Sigmoid colon (tissue), 7 donors: ENCODE measurements around the gene MZB1. TPM values are rescaled to one million over a fixed set of nuclear protein-coding genes. Genes with fewer than 3 reads are reported as not detected.
"Not testable (repeated sequence)": the region's sequence is repeated elsewhere in the genome, so short reads cannot be mapped to it uniquely, and the experiment has no call there.

ENCODE experiments used
- DNase-seq: peaks from one replicate; pipeline ENCODE4 v3.0.0-alpha.2; 2019
- H3K27ac ChIP-seq, 4 donors: fragments of 200-600 bp; sonication (generic); one replicate each; pipeline ENCODE4 v1.5.1; 2016 to 2019; ENCODE audit warnings: mild to moderate bottlenecking in 1 of 4
- H3K27me3 ChIP-seq, 3 donors: fragments of 200-600 bp; sonication (generic); one replicate each; pipeline ENCODE4 v1.5.1; 2019; ENCODE audit warnings: mild to moderate bottlenecking in 1 of 3
- H3K36me3 ChIP-seq, 4 donors: fragments of 200-600 bp; sonication (generic); one replicate each; pipeline ENCODE4 v1.5.1; 2016 to 2019
- H3K4me1 ChIP-seq, 4 donors: fragments of 200-600 bp; sonication (generic); one replicate each; pipeline ENCODE4 v1.5.1; 2017 to 2019
- H3K4me3 ChIP-seq, 4 donors: fragments of 200-600 bp; sonication (generic); one replicate each; pipeline ENCODE4 v1.5.1; 2017 to 2019; ENCODE audit warnings: mild to moderate bottlenecking in 2 of 4, moderate library complexity in 1 of 4
- H3K9me3 ChIP-seq, 4 donors: fragments of 200-600 bp in 3 of 4; sonication (generic) in 3 of 4; one replicate each; pipeline versions ENCODE4 v1.5.1 to v1.6.1; 2013 to 2019
- EP300 ChIP-seq, 4 donors: sonication (generic); formaldehyde crosslinking; IDR thresholded peaks; one replicate each; pipeline ENCODE4 v1.6.1; 2017; ENCODE audit warnings: antibody characterized with exemption in 4 of 4
- POLR2A ChIP-seq, 2 donors: fragments of 450-650 bp; IDR thresholded peaks; one replicate each; pipeline ENCODE4 v1.6.1; 2016; ENCODE audit warnings: antibody characterized with exemption in 2 of 2, mild to moderate bottlenecking in 2 of 2, moderate library complexity in 2 of 2
- POLR2AphosphoS5 ChIP-seq, 4 donors: sonication (generic); formaldehyde crosslinking; IDR thresholded peaks; one replicate each; pipeline ENCODE4 v1.6.1; 2017; ENCODE audit warnings: antibody characterized with exemption in 4 of 4
- WGBS, 2 donors: extraction: QIAGEN DNeasy Blood & Tissue Kit; methylation state at CpG; one replicate each; pipeline ENCODE4 v1.1.7; 2013; 5-methylcytosine and 5-hydroxymethylcytosine counted together
- intact Hi-C: fragments of 100-400 bp; cut with DNase I; formaldehyde crosslinking; loops from one replicate; pipeline ENCODE4 v1.15.1; 2023
- polyA plus RNA-seq, 3 donors: library from polyadenylated mRNA; stranded (reverse); fragments of 200-250 nt; gene quantifications; one replicate each; pipeline ENCODE4 v1.2.3, GENCODE V29; 2013
- total RNA-seq, 4 donors: library from RNA; depleted of rRNA; stranded (reverse); fragments of >200 nt; gene quantifications; one replicate each; pipeline ENCODE4 v1.1.0, GENCODE V29; 2016
- TF ChIP-seq, protein P1 (sequence below), 4 experiments: fragments of 450-650 bp in 3 of 4; fragments of 200-600 bp in 1 of 4; IDR thresholded peaks; one replicate each; pipeline ENCODE4 v1.5.1; 2016 to 2019; ENCODE audit warnings: antibody characterized with exemption in 4 of 4, mild to moderate bottlenecking in 3 of 4, moderate library complexity in 2 of 4
- donor health status: healthy with polysubstance abuse.
- donor health status: Bipolar disorder and iron deficiency.
- donor health status: healthy.

Gene MZB1
- total and polyA plus RNA-seq, 7 donors, result 2.2 to 29.2 (median 3.2) TPM; not detected in 3

DNA sequence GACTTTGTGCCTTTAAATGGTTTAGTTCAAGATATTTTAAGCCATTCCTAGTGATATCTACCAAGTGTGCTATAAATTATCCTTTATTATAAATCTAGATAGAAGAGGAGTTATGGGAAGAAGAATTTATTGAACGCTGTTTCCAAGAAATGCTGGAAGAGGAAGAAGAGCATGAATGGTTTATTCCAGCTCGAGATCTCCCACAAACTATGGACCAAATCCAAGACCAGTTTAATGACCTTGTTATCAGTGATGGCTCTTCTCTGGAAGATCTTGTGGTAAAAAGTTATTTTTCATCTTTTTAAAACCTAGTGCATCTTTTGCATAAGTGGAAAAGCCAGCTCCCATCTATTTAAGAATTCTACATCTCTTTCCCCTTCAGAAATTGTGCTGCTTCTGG lies 25.2 kb downstream of the MZB1 start:
- WGBS, 2 donors, result 70 to 72% methylated on average over 2 of the region's 2 CpGs
- intact Hi-C loops, result no loop called here
- no peaks in the 10 kb centered on the region for H3K9me3 ChIP-seq
- H3K27ac ChIP-seq, result no peak overlapping the region
- no peak for DNase-seq
- H3K4me3 ChIP-seq, result no peak overlapping the region
- TF ChIP-seq, protein P1, sequence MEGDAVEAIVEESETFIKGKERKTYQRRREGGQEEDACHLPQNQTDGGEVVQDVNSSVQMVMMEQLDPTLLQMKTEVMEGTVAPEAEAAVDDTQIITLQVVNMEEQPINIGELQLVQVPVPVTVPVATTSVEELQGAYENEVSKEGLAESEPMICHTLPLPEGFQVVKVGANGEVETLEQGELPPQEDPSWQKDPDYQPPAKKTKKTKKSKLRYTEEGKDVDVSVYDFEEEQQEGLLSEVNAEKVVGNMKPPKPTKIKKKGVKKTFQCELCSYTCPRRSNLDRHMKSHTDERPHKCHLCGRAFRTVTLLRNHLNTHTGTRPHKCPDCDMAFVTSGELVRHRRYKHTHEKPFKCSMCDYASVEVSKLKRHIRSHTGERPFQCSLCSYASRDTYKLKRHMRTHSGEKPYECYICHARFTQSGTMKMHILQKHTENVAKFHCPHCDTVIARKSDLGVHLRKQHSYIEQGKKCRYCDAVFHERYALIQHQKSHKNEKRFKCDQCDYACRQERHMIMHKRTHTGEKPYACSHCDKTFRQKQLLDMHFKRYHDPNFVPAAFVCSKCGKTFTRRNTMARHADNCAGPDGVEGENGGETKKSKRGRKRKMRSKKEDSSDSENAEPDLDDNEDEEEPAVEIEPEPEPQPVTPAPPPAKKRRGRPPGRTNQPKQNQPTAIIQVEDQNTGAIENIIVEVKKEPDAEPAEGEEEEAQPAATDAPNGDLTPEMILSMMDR (IDR thresholded peaks at IDR 0.05), result no peak
- TF ChIP-seq POLR2A (IDR thresholded peaks at IDR 0.05) (no peak), POLR2AphosphoS5 (IDR thresholded peaks at IDR 0.05) (no peak), EP300 (IDR thresholded peaks at IDR 0.05) (no peak)
- H3K4me1 ChIP-seq, result peaks cover 0 to 16% (median 6%) of the 10 kb centered on the region in 4 donors
- peaks cover 22 to 60% (median 31%) of the 10 kb centered on the region in 4 donors for H3K36me3 ChIP-seq
- no peaks in the 10 kb centered on the region for H3K27me3 ChIP-seq

DNA sequence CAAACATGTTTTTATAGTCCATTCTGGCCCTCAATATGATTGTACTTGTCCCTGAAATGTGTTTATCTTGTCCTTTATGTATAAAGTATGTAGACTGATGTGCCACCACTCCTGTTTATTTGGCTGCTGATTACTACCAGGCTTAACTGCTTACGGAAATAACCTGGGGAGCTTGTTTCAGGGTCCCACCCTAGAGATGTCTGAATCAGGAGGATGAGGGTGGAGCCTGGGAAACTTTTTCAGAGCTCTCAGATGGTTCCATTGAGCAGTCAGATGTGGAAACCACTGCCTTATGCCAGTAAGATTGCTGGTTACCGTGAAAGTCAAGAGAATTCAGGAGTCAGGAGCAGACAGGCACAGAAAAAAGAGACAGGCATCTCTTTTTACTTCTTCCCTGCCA lies 25.8 kb downstream of the MZB1 start:
- Histone ChIP-seq H3K4me1 (peaks cover 0 to 16% (median 6%) of the 10 kb centered on the region in 4 donors), H3K27me3 (no peaks in the 10 kb centered on the region), H3K36me3 (peaks cover 16 to 55% (median 31%) of the 10 kb centered on the region in 4 donors), H3K4me3 (no peak overlapping the region), H3K27ac (no peak overlapping the region), H3K9me3 (no peaks in the 10 kb centered on the region)
- TF ChIP-seq POLR2A (IDR thresholded peaks at IDR 0.05) (no peak), POLR2AphosphoS5 (IDR thresholded peaks at IDR 0.05) (no peak), EP300 (IDR thresholded peaks at IDR 0.05) (no peak)
- TF ChIP-seq, protein P1 (IDR thresholded peaks at IDR 0.05), result no peak
- DNase-seq, result no peak
- WGBS, 2 donors, result 79 to 84% methylated on average over 2 of the region's 2 CpGs
- intact Hi-C loops, result no loop called here

DNA sequence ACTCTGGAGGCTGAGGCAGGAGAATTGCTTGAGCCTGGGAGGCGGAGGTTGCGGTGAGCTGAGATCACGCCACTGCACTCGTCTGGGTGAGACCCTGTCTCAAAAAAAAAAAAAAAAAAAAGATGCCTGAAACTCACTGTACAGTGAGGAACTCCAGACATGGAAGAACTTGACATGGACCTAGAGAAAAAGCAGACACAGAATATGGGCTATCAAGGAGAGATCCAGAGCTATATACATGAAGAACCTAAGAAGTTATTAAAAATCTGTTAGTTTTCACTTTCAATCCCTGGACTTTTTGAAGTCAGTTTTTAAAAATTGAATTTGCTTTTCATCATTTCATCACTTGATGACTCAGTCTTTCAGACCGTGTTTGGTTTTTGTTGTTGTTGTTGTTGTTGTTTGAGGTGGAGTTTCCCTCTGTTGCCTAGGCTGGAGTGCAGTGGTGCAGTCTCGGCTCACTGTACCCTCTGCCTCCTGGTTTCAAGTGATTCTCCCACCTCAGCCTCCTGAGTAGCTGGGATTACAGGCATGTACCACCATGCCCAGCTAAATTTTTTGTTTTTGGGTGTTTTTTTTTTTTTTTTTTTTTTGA lies 27.8 kb downstream of the MZB1 start:
- Histone ChIP-seq H3K27ac (no peak overlapping the region), H3K27me3 (no peaks in the 10 kb centered on the region), H3K4me1 (peaks cover 0 to 16% (median 8%) of the 10 kb centered on the region in 4 donors), H3K36me3 (peaks cover 11 to 35% (median 30%) of the 10 kb centered on the region in 4 donors), H3K9me3 (no peaks in the 10 kb centered on the region), H3K4me3 (no peak overlapping the region)
- no peak for DNase-seq
- TF ChIP-seq POLR2A (IDR thresholded peaks at IDR 0.05) (no peak), EP300 (IDR thresholded peaks at IDR 0.05) (no peak), POLR2AphosphoS5 (IDR thresholded peaks at IDR 0.05) (peak in 3 of 4 donors; percentile 17 to 65 (median 56))
- intact Hi-C loops, result no loop called here
- WGBS, 2 donors, result 87% methylated on average over 6 of the region's 6 CpGs

DNA sequence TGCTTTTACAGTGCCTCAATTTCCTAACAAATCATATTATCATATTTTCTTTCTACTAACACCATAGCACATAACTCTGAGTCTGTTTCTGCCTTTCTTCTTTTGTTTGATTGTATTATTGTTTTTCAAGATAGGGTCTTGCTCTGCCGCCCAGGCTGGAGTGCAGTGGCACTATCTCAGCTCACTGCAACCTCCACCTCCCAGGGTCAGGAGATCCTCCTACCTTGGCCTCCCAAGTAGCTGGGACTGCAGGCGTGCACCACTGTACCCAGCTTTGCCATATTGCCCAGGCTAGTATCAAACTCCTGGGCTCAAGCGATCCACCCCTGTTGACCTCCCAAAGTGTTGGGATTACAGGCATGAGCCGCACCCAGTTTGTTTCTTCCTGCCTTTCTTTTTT lies 29.3 kb downstream of the MZB1 start:
- intact Hi-C loops, result no loop called here
- Histone ChIP-seq H3K4me1 (peaks cover 0 to 16% (median 10%) of the 10 kb centered on the region in 4 donors), H3K9me3 (no peaks in the 10 kb centered on the region), H3K36me3 (peaks cover 0 to 19% (median 16%) of the 10 kb centered on the region in 4 donors), H3K27ac (no peak overlapping the region), H3K27me3 (no peaks in the 10 kb centered on the region), H3K4me3 (no peak overlapping the region)
- TF ChIP-seq, protein P1 (IDR thresholded peaks at IDR 0.05), result no peak
- TF ChIP-seq POLR2AphosphoS5 (IDR thresholded peaks at IDR 0.05), result no peak
- no peak for TF ChIP-seq EP300 (IDR thresholded peaks at IDR 0.05)
- TF ChIP-seq POLR2A (IDR thresholded peaks at IDR 0.05), result no peak
- 96 to 97% methylated on average over 4 of the region's 4 CpGs for WGBS, 2 donors
- no peak for DNase-seq

DNA sequence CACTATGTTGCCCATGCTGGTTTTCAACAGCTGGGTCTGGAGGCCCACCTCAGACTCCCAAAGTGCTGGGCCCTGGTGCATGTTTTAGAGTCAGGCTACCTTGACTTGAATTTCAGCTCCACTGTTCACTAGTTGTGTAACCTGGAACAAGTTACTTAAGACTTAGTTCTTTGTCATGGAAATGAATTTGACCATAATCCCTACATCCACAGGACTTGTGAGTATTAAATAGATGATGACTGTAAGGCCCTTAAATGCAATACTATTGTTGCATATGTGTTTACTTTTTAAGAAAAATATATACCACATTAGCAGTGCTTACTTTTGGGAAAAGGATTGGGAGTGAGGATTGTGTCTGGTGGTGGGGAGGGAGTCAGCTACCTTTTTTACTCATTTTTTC lies 31.6 kb downstream of the MZB1 start:
- H3K27ac ChIP-seq, result no peak overlapping the region
- H3K36me3 ChIP-seq, result peaks cover 0 to 5% (median 2%) of the 10 kb centered on the region in 4 donors
- TF ChIP-seq, protein P1 (IDR thresholded peaks at IDR 0.05), result no peak
- TF ChIP-seq POLR2AphosphoS5 (IDR thresholded peaks at IDR 0.05), result no peak
- no peak for TF ChIP-seq POLR2A (IDR thresholded peaks at IDR 0.05)
- TF ChIP-seq EP300 (IDR thresholded peaks at IDR 0.05), result no peak
- peaks cover 0 to 18% (median 10%) of the 10 kb centered on the region in 4 donors for H3K4me1 ChIP-seq
- intact Hi-C loops, result no loop called here
- no peaks in the 10 kb centered on the region for H3K27me3 ChIP-seq
- H3K9me3 ChIP-seq, result no peaks in the 10 kb centered on the region
- no peak overlapping the region for H3K4me3 ChIP-seq
- no peak for DNase-seq

DNA sequence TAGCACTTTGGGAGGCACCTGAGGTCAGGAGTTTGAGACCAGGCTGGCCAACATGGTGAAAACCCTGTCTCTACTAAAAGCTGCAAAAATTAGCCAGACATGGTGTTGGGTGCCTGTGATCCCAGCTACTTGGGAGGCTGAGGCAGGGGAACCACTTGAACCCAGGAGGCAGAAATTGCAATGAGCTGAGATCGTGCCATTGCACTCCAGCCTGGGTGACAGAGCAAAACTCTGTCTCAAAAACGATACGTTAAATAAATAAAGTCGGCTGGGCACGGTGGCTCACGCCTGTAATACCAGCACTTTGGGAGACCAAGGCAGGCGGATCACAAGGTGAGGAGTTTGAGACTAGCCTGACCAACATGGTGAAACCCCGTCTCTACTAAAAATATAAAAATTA lies 33.8 kb downstream of the MZB1 start:
- H3K9me3 ChIP-seq, DNase-seq, H3K27me3 ChIP-seq, H3K4me3 ChIP-seq, H3K36me3 ChIP-seq, H3K27ac ChIP-seq, intact Hi-C loops: not testable (repeated sequence)
- H3K4me1 ChIP-seq, result peaks cover 0 to 14% (median 5%) of the 10 kb centered on the region in 4 donors
- 95 to 96% methylated on average over 8 of the region's 8 CpGs for WGBS, 2 donors
